BE2C (cell line): Measurements from ENCODE around the gene UBE2E3.

Source experiments
- DNase-seq: peaks from one replicate; pipeline ENCODE4 v3.0.0-alpha.2; 2020
- H3K27me3 ChIP-seq: fragments of 250-450 bp; sonication (Bioruptor Pico); 2 replicates; pipeline ENCODE4 v1.5.1; 2020; ENCODE audit warnings: mild to moderate bottlenecking
- H3K36me3 ChIP-seq: fragments of 250-450 bp; sonication (Bioruptor Pico); 2 replicates; pipeline ENCODE4 v1.5.1; 2020; ENCODE audit warnings: mild to moderate bottlenecking
- H3K4me1 ChIP-seq: fragments of 250-450 bp; sonication (Bioruptor Pico); 2 replicates; pipeline ENCODE4 v1.5.1; 2020
- H3K4me3 ChIP-seq: 2 replicates; pipeline ENCODE4 v1.5.1; 2011; ENCODE audit warnings: low read depth, low read length
- H3K9me3 ChIP-seq: fragments of 250-450 bp; sonication (Bioruptor Pico); 2 replicates; pipeline ENCODE4 v1.5.1; 2020
- CTCF ChIP-seq: IDR thresholded peaks from 2 replicates; pipeline ENCODE4 v1.5.1; 2012; ENCODE audit warnings: mild to moderate bottlenecking, low read depth, low read length

UBE2E3 gene

GRCh38 chr2:180980943-180981911, 822 bp downstream of the UBE2E3 start:
- DNase-seq, result peak; percentile 5
- TF ChIP-seq CTCF, result no peak
- Histone ChIP-seq H3K4me3 (peak overlapping the region; percentile 71), H3K4me1 (no peaks in the 10 kb centered on the region), H3K27me3 (no peaks in the 10 kb centered on the region), H3K36me3 (no peaks in the 10 kb centered on the region), H3K9me3 (no peaks in the 10 kb centered on the region)

- no peaks in the 10 kb centered on the region for H3K36me3 ChIP-seq
- H3K27me3 ChIP-seq, result no peaks in the 10 kb centered on the region
- no peaks in the 10 kb centered on the region for H3K4me1 ChIP-seq
- DNase-seq, result peak; percentile 16
- H3K9me3 ChIP-seq, result no peaks in the 10 kb centered on the region
- TF ChIP-seq CTCF, result peak; percentile 32; the same call in 1 of the 2 replicates
- peak overlapping the region; percentile 25 for H3K4me3 ChIP-seq
Observed at GRCh38 chr2:180983468-180984242, 3.2 kb downstream of the UBE2E3 start.

DNA sequence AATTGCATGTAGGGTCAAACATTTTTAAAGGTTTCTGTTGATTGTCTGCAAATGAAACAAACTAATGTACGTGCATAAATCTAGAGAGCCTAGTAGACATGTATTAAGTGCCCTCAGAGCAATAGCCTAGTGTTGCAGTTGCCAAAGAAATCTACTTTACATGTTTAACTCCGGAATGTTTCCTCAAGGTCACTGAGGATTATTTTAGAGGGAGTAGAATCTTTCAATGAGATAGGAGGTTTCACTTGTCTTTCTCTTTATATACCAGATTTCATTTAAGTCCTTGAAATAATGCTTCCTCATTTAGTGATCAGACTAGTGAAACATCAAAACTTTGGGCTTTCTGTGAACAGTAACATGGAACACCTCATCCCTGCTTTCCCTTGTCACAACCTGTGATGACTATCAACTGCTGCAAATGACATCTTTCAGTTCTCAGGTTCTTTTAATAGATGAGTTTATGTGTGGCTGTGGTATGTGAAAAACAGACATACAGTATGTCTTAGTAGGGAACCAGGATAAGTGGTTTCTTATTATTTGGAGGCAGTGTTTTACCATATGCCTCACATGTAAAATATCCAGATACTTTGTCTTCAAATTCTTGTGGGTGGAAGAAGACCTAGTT, 5.5 kb downstream of the UBE2E3 start:
- no peaks in the 10 kb centered on the region for H3K9me3 ChIP-seq
- no peak overlapping the region for H3K4me3 ChIP-seq
- no peaks in the 10 kb centered on the region for H3K27me3 ChIP-seq
- no peaks in the 10 kb centered on the region for H3K36me3 ChIP-seq
- no peaks in the 10 kb centered on the region for H3K4me1 ChIP-seq
- TF ChIP-seq CTCF, result no peak
- DNase-seq, result no peak

DNA sequence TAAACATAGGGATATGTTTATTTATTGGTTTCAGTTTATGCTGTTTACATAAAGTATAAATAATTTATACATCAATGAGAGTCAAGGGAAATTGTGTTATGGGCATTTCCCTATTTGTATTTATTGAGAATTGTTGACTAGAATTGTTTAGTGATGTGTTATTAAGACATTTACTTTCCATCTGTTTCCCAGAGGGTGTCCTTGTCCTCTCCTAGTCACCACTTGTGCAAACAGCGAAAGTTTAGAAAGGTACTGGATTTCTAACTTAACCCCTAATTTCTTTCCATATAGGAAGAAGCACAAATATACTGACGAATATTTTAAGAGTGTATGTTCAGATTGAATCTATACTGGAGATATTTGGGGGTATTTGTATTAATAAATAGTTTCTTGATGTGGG, 6.7 kb downstream of the UBE2E3 start:
- no peaks in the 10 kb centered on the region for H3K27me3 ChIP-seq
- H3K4me3 ChIP-seq, result no peak overlapping the region
- H3K4me1 ChIP-seq, result no peaks in the 10 kb centered on the region
- H3K36me3 ChIP-seq, result no peaks in the 10 kb centered on the region
- no peak for TF ChIP-seq CTCF
- H3K9me3 ChIP-seq, result no peaks in the 10 kb centered on the region
- DNase-seq, result no peak

DNA sequence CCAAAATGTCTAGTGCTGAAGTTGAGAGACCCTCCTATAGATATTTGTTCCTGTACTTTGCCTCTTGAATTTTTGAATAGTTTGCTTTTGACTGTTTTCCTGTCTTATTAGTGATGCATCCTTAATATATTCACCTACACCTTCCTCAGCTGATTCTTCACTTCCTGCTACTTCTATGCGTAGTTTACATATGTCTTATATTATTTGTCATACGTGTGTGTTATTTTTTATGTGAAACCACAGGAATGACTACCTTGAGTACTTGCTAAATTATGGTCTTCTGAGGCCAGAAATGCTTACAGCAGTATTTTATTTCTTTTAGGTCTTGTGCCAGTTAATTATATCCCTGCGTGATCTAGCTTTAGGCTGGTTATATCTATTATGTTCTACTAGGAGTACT, 9.9 kb downstream of the UBE2E3 start:
- H3K36me3 ChIP-seq, result no peaks in the 10 kb centered on the region
- no peaks in the 10 kb centered on the region for H3K4me1 ChIP-seq
- H3K27me3 ChIP-seq, result no peaks in the 10 kb centered on the region
- H3K4me3 ChIP-seq, result no peak overlapping the region
- H3K9me3 ChIP-seq, result no peaks in the 10 kb centered on the region
- TF ChIP-seq CTCF, result no peak
- DNase-seq, result no peak
